NT2/D1 (cell line): ENCODE data around the gene COX8C.

Experiments
- YY1 ChIP-seq: IDR thresholded peaks from 2 replicates; pipeline ENCODE4 v1.6.1; 2011; ENCODE audit not compliant: insufficient read length, insufficient read depth
- ZNF274 ChIP-seq: IDR thresholded peaks from 2 replicates; pipeline ENCODE4 v1.6.1; 2011; ENCODE audit warnings: mild to moderate bottlenecking, low read depth, low read length

- TF ChIP-seq YY1 (no peak), ZNF274 (no peak)
Measured at GRCh38 chr14:93326196-93326595, 20.8 kb upstream of the COX8C start.
